Activated naive CD8-positive, alpha-beta T cell treated with anti-CD3 and anti-CD28 coated beads, Interleukin-2, amount 50 U/mL, for 16 hours (primary cell): ENCODE results near the gene BRSK2.

Experiments used
- DNase-seq: peaks from one replicate; pipeline ENCODE4 v3.0.0-alpha.2; 2020; ENCODE audit warnings: low read depth, low spot score

BRSK2 gene

DNA sequence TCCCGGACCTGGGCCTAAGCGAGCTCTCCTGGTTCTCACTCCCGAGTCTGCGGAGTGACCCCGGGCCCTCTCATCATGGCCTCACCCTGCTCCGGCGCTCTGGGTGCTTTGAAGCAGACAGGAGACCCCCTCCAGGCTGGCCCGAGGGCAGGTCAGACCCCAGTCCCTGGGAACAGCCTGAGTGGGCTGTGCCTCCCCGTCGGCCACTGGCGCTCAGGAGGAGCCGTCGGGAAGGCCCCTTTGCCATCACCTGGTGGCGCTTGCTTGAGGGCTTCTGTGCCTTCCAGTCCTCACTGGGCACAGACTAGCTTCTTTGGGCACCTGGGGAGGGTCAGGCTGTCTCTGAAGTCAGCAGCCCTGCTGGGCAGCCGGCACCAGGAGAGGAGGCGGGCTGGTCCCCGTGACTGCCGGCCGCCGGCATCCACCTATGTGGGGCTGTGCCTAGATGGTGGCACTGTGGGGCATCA is 6.7 kb downstream of the BRSK2 start:
- DNase-seq, result no peak

DNA sequence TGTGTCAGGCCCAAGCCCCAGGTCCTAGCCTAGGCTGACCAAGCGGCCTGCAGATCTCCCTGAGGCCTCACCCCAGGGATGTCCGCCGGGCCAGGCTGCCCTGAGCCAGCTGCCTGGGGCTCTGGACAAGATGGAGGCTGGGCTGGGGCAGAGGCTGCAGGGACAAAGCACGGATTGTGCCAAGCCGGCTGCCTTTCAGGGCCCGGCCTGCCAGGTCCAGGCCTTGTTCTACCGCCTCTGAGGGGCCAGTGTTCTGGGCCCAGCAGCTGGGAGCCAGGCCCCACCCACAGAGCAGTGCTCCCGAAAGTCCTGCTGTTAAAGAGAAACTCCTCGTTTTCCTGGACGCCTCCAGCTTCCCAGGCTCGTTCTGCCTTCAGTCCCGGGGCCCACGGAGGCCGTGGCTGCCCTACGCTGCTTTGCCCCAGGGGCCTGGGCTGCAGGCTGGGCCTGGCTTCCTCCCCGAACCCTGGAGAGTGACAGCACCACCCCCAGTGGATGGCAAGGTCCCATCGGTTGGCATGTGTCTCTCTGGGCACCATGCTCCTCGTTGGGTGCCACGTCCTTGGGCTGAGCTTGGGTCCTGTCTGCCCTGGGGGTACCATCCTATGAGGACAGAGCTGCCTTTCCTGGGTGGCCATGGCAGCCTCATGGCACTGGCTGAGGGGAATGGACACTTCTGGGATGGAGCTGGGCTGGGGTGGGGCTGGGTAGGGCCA is 7.6 kb downstream of the BRSK2 start:
- no peak for DNase-seq

DNA sequence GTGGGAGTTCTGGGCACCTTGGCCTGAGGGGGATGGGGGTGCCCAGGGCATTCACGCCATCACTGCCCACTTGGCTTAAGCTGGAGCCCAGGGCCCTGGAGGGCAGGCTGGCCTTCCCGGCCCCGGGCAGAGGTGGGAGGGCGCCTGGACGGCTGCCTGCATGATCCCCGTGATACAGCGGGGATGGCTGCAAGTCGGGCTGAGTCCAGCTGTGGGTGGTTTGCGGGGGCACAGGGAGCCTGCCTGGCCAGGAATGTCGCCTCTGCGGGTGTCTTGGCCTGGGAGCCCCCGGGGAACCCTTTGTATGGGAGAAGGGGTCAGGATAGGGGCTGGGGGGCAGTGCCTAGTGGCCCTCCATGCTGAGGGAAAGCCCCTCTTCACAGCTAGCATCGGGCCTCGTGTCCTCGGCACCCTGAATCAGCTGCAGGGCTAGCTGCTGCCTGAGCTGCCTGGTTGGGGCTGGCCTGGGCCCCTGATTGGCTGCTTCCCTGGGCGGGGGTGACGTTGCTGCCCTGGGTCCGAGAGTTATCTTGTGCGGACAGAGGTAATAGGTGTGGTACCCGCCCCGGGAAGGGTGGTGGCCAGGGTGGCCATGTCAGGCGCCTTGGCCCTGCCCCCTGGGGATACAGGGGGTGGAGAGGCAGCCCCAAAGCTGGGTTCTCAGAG is 8.3 kb downstream of the BRSK2 start:
- DNase-seq, result no peak

DNA sequence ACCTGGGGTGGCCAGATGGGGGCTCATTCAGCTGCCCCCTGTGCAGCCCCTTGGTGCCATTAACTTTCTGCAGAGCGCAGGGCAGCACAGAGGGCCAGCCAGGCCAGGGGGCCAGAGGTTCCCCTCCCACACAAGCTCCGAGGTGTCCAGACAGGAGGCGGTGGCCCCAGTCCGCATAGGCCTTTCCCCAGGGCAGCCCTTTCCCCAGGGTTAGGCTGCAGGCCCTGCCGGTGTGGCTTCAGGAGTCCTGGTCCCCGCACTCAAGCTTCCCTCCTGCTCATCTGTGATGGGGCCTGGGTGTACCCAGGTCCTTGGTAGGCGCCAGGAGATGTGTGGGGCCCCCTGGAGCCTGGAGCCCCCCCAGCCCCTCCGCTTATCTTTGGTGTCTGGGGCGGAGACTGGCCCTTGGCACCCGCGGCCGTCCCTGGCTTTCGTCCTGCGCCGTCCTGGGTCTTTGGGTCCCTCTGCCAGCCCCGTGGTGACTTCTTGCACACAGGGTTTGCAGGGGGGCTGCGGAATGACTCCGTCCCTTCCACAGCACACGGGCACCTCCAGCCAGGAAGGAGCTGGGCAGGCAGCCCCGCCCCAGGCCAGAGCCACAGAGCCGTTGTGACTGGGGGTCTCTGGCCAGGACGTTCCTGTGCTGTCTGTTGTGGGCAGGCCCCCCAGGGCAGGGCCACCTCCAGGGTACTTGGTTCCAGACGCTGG is 8.9 kb downstream of the BRSK2 start:
- no peak for DNase-seq

DNA sequence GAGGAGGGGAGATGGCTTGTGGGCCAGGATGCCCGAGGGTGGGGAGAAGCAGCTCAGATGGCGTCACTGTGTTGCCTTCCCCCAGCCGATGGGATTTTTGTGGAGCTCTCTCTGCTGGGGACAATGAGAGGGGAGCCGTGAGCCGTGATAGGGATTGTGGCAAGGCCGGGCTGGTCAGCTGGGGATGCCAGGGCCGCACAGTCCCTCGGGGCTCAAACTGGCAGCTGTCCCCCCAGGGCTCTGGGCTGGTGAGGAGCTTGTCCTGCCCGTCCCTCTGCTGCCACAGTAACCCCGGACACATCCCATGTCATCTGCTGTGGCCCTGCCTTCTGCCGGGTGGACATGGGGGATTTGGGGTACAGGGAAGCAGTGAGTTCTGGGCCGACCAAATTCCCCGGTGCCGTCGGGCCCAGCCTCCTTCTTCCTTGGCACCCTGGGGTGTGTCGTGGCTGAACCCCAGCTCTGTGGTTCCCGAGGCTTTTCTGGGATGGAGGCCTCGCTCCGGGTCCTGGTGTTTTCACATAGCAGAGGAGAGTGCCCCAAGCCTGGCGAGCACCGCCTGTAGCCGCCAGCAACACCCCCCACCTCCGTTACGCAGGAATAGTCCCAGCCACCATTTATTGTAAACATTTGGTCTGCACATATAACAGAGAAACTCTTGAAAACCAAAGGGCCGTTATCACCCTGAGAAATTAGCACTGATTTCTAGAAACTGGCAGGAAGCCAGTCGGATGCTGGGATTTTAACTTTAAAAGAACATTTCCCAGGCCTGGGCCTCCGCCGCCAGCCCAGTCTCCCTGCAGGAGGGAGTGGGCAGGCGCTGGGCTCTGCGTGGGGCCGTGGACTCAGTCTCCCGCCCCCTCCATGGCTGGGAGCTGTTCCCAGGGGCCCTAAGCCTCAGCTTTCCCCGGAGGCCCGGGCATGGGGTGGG is 9.9 kb downstream of the BRSK2 start:
- no peak for DNase-seq

DNA sequence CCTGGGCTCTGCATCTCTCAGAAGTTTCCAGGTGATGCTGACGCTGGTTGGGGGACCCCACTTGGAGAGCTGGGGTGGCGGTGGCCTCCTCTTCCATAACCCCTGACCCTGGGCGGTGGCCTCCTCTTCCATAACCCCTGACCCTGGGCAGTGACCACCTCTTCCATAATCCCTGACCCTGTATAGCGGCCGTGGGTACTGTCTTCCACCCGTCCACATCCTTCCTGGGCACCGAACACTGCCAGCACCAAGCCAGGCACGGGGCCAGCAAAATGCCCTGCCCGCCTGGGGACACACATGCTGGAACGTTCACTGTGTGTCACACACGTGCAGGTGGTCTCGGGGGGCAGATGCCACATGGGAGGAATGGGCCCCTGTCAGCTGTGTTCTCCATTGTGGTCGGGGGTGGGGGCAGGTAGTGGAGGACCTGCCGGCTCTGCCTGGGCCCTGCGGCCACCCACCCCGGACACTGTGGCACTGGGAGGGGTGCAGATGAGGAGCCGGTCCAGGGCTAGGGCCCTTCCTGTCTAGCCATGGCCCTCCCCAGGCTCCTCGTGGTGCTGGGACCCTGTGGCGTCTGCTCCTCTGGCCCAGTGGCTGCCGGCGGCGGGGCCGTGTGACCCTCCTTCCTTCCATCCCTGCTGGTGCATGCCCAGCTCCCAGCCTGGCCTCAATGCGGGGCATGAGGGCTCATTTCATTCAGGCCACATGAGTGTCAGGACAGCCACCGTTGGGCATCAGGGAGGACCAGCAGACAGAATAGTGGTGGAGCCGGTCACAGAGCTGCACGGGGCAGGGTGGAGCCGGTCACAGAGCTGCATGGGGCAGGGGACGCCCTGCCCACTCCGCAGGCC is 10.8 kb downstream of the BRSK2 start:
- DNase-seq, result no peak

DNA sequence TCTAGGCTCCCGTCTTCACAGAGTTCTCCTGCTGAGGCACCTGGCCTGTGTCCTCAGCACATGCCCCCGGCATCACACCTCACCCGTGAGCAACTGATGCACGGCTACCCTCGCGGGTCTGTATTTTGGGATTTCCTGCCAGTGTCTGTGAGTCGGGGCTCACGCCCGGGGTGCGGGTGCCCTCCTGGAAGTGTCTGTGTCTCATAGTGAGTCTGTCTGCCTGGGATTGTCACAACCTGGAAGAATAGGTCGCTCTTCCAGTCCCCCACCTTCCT is 11.4 kb downstream of the BRSK2 start:
- DNase-seq, result no peak

DNA sequence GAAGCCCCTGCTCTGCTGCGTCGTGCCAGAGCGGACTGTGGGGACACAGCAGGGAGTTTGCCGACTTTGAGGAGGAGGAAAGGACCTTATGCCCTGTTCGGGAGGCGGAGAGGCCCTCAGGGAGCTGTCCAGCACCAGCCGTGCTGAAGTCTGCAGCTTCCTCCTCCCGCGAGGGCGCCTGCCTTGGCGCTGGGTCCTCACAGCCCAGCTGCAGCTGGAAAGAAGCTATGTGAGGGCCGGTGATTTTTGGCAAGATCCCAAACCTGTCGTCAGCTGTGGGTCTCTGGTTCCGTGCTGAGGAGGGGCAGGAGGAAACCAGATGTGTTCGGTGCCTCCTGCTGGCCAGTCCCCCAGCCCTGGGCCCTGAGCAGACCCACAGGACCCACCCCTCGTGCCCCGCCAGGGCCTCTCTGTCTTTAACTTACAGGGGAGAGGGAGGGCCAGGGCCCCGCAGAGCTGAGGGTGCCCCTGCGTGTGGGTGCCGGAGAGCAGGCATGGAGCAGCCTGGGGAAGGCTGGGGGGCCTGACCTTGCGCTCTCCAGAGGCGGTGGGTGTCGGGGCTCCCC is 12.0 kb downstream of the BRSK2 start:
- DNase-seq, result no peak

DNA sequence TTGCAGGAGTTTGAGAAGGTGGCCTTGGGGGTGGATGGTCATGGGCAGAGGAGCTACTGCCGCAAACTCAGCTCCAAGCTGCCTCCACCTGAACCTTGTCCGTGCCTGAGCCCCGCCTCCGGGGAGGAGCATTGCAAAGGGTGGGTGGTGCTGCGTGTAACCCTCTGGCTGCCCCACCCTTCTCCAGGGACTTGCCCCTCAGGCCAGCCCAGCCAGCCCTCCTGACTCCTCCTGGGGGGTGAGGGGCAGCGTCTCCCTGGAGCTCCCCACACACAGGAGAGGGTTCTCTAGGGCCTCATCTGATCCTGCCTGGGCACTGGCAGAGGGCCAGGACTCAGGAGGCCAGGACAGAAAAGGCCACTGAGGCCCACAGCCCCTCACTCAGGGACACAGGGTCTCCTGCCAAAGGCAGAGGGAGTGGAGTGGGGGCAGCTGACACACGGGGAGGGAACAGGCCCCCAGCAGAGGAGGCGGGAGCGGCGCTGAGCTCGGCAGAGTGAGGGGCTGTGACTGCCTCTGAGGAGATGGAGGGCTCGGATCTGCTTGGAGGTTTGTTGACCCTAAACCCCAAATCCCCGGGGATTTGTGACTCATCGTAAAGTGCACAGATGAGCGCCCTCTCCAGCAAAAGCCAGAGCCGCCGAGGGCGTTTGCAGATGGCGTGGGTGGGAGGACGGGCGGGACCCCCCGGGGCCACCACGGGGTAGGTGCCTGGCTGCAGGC is 12.8 kb downstream of the BRSK2 start:
- DNase-seq, result no peak

DNA sequence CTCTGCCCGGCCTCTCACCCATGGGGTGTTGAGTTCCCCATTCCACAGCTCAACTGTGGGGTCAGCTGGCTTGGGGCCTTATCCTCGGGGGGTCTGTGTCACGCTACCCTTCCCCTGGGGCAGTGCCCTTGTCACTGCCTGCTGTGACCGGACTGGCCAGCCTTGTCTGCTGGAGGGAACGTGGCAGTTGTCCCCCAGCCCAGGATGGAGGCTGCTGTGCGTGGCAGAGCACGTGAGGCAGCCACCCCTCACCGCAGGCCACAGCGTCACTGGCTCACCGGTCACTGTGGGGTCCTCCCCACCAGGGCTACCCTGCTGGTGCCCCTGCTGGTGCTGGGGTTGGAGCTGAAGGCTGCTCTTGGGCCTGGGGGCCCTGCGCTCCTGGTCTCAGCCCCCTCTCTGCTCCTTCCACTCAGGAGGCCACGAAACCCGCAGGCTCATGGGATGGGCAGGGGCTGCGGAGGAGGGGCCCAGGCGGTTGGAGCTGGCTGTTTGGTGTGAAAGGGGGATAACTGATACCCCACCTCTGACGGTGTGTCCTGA is 13.4 kb downstream of the BRSK2 start:
- no peak for DNase-seq

DNA sequence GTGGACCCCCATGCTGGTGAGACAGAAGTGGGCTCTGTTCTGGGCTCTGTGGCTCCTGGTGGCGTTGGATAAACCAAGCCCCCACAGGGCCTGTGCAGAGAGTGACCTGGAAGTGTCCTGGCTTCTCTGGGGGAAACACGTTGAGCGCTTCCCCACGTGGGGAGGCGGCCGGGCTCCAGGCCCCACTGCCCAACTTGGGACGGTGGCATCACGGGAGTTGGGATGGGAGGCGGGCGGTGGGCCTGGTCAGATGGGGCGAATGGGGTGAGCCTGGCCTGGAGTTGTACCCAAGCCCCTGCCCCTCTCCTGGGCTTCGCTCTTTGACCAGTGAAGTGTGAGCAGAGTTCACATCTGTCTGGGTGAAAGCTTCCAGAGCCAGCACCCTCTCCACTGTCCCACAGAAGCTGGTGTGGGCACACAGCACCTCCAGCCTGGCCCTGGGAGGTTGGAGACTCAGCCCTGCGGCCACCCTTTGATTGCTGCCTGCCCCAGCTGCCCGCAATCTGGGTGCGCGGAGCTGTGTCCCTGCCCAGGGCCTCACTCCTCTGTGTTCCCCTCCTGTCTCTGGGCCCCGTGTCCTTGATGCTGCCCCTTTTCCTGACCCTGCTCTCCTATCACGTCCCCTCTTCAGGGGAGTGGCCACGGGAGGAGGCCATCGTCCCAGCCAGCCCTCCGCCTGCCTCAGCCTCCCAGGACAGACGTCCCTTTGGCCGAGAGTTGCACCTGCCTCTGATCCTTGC is 14.2 kb downstream of the BRSK2 start:
- no peak for DNase-seq

DNA sequence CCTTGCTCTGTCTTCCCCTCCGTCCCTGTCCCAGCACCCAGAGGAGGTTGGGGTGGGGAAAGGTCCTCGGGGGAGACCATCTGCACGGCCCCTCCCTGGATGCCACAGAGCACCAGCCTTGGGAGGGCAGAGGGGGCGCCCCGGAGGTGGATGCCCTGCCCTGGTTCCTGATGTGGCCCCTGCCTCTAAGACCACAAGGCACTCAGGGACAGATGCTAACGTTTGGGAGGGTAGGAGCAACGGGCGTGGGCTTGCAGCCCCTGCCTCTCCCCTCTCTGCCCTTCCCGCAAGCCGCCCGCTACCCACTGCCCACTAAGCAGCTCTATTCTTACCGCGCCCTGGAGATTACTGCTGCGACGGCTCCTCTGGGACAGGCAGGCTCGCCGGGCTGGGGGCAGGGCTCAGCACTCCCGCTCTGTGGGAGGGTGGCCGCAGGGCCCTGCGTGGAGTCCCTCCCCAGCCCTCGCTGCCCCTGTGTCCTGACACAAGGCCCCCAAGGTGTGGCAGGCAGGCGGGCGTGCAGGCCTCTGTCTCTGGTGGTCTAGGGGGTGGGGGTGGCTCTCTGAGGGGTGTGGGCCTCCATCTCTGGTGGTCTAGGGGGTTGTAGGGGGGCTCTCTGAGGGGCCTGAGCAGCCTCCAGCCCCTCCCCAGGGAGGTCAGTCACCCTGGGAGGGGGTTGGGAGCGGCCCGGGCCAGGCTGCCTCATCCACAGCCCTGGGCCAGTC is 14.9 kb downstream of the BRSK2 start:
- no peak for DNase-seq

DNA sequence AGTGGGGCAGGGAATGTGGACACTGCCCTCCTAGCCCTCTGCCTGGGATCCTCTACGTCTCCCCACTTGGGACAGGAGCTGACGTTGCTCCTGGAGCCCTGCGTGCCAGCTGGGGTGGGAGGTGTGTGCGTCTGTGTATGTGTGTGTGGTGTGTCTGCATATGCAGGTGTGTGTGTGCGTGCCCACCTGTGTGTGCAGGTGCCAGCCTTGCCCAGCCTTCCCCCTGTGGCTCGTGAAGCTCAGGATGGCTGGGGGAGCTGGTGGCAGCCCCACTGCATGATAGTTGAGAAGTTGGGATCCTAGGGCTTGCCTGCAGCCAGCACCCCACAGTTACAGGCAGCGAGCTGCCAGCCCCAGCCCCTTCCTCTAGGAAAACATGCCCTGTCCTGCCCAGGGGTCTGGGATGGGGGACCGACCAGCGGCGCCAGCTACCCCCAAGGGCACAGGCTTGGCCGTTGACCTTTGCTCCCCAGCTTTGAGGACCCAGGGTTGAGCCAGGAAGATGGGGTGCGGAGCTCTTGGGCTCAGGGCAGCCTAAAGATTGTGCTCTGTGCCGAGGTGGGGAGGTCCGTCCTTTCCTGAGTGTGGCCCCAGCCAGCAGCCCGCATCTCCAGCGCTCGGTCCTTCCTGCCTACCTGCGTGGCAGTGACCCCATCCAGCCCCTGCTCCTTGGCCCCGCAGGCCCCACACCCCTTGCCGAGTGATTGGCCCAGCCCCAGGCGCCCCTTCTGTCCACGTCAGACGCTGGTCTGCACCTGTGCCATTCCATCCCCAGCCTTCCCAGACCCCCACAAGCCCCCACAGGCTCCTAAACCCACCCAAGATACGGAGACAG is 15.7 kb downstream of the BRSK2 start:
- no peak for DNase-seq

DNA sequence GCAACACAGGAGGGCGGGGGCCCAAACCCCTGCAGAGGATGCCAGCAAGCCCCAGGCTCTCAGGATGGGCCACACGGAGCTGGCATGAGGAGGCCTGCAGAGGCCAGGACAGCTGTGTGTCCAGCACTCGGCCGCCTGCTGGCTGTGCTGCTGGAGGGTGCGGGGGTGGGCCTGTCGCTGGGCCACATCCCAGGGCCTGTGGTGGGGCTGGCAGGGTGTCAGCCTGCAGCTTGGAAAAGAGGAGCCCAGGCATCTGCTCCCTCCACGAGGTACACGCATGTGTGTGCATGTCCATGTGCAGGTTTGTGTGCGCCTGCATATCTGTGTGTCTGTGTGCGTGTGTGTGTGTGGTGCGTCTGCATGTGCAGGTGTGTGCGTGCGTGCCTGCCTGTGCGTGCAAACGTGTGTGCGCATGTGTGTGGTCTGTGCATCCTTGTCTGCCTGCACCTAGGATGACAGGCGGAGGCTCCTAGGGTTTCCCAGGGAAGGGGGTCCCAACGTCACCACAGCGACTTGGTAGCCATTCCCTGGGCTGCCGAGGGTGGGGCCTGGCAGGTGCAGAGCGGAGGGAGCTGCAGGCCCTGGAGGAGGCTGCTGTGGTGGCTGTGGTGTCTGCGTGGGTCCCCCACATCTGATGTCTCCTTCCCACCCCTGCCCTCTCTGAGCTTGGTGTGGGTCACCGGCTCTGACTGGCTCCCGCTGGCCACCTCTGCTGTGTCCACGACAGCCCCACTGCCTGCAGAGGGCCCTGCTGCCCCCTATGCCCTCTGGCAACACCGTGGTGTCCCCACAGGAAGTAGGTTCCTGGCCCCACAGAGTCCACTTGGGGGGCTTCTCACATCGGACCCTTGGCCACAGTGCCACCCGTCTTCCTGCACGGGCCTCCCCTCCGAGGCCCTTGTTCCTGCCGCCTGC is 17.1 kb downstream of the BRSK2 start:
- DNase-seq, result no peak

DNA sequence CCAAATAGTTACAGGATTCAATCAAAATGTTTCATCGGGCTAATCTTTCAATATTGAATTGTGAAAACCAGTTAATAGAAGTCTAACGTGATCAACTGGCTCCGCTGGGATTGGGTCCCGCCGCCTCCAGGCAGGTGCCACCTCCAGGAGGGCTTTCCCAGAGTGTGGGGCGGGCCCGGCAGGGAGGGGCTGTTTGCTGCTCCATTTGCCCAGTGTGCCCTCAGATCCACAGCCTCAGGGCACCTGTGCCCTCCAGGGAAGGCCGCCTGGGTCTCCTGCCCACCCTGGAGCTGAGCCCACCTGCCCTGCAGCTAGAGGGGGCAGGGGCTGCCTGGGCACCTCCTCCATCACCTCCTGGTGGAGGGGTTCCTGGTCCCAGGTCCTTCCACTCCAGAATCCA is 17.9 kb downstream of the BRSK2 start:
- no peak for DNase-seq

DNA sequence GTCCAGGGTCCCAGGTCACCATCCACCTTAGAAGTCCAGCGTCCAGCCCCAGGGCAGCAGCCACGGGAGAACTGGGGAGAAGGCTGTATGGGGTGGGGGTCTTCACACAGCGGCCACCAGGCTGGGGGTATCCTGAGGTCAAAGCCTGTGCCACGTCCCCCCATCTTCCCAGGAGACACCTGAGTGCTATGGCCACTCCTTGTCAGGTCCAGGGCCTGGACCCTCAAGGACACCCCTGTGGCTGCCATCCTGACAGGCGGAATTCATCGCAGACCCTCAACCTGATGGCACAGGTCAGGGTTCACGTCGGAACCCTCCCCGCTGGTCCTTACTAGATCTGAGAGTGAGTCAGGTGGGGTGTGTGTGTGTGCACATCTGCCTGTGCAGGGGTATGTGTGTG is 18.6 kb downstream of the BRSK2 start:
- DNase-seq, result no peak
